Fibroblast of lung (primary cell): ENCODE results near the gene BMERB1. TPM values are rescaled to one million over a fixed set of nuclear protein-coding genes. Genes with fewer than 3 reads are reported as not detected.
"Not testable (repeated sequence)": the region's sequence is repeated elsewhere in the genome, so short reads cannot be mapped to it uniquely, and the experiment has no call there.

Experiments
- DNase-seq, 2 donors: peaks; one replicate each; pipeline versions ENCODE4 v3.0.0 to v3.0.0-alpha.2; 2010; ENCODE audit warnings: low read depth in 2 of 2
- H2AFZ ChIP-seq: 2 replicates; pipeline ENCODE4 v1.5.1; 2012; ENCODE audit warnings: low read length, control low read depth, inconsistent platforms
- H3K27ac ChIP-seq: 2 replicates; pipeline ENCODE4 v1.5.1; 2011; ENCODE audit warnings: low read length, control low read depth; ENCODE audit not compliant: insufficient read depth
- H3K27me3 ChIP-seq: 2 replicates; pipeline ENCODE4 v1.5.1; 2011; ENCODE audit warnings: mild to moderate bottlenecking, low read length; ENCODE audit not compliant: control insufficient read depth, insufficient read depth
- H3K36me3 ChIP-seq: 2 replicates; pipeline ENCODE4 v1.5.1; 2011; ENCODE audit warnings: low read length; ENCODE audit not compliant: control insufficient read depth, insufficient read depth
- H3K4me1 ChIP-seq: 2 replicates; pipeline ENCODE4 v1.5.1; 2011; ENCODE audit warnings: low read length; ENCODE audit not compliant: control insufficient read depth, insufficient read depth; ENCODE audit errors: extremely low read depth
- H3K4me2 ChIP-seq: 2 replicates; pipeline ENCODE4 v1.5.1; 2011; ENCODE audit warnings: low read length, control low read depth; ENCODE audit not compliant: insufficient read depth; ENCODE audit errors: extremely low read depth
- H3K4me3 ChIP-seq, 4 experiments: fragments of 200-600 bp in 1 of 4; sonication (generic) in 1 of 4; replicated peaks in 1 of 4; 2 replicates each; pipeline ENCODE4 v1.5.1; 2011 to 2016; ENCODE audit warnings: low read length in 4 of 4, low read depth in 3 of 4, mild to moderate bottlenecking in 3 of 4, control low read depth in 2 of 4, inconsistent platforms in 1 of 4, mixed read lengths in 1 of 4; ENCODE audit not compliant: insufficient read depth in 1 of 4; ENCODE audit errors: control extremely low read depth in 1 of 4
- H3K79me2 ChIP-seq: 2 replicates; pipeline ENCODE4 v1.5.1; 2012; ENCODE audit warnings: mild to moderate bottlenecking, low read length, inconsistent platforms; ENCODE audit not compliant: control insufficient read depth, insufficient read depth
- H3K9ac ChIP-seq: 2 replicates; pipeline ENCODE4 v1.5.1; 2011; ENCODE audit warnings: mild to moderate bottlenecking, low read length, control low read depth; ENCODE audit not compliant: insufficient read depth
- H3K9me3 ChIP-seq: 2 replicates; pipeline ENCODE4 v1.5.1; 2012; ENCODE audit warnings: low read depth, low read length; ENCODE audit not compliant: control insufficient read depth, insufficient read depth
- H4K20me1 ChIP-seq: 2 replicates; pipeline ENCODE4 v1.5.1; 2011; ENCODE audit warnings: low read length; ENCODE audit not compliant: control insufficient read depth, insufficient read depth; ENCODE audit errors: extremely low read depth
- EZH2 ChIP-seq: IDR thresholded peaks from 2 replicates; pipeline ENCODE4 v1.5.1; 2012; ENCODE audit warnings: low read length, control low read depth, mild to moderate bottlenecking; ENCODE audit errors: missing control alignments
- polyA plus RNA-seq, 2 donors: library from polyadenylated mRNA; depleted of rRNA in 1 of 2; stranded (reverse) in 1 of 2; unstranded in 1 of 2; fragments of >200 nt; gene quantifications; 2 replicates each; pipeline ENCODE4 v1.2.1, GENCODE V29; 2011 to 2012; ENCODE audit warnings: missing spikeins in 1 of 2
- total RNA-seq: library from RNA; depleted of rRNA; stranded (reverse); fragments of >200 nt; gene quantifications from 2 replicates; pipeline ENCODE4 v1.2.1, GENCODE V29; 2014
- TF ChIP-seq, protein P1 (sequence below), 2 donors: IDR thresholded peaks in 1 of 2; conservative IDR thresholded peaks in 1 of 2; 1 replicate in 1 of 2; 2 replicates in 1 of 2; pipeline ENCODE4 v1.5.1; 2011 to 2012; ENCODE audit warnings: low read length in 2 of 2, control low read depth in 1 of 2, inconsistent platforms in 1 of 2, low read depth in 1 of 2, mild to moderate bottlenecking in 1 of 2

The BMERB1 gene
- total and polyA plus RNA-seq, 2 donors (not counting 1 experiment from before 2014, with no cell fraction given) = 39.1 to 46.0 TPM

DNA sequence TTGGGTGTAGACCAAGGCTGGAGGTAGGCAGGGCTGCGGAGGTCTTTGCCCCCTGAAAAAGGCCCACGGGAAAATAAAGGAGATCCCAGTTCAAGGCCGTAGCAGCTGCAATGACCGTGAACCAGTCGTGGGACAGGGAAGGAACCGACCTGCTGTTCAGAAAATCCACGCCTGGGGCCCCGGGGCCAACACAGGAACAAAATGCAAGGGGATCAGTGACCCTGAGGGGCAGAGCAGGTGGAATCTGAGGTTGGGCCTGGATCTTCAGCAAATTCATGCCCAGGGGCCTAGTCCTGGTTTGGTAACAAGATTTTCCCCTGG lies 37.9 kb upstream of the BMERB1 start:
- not testable (repeated sequence) for H3K36me3 ChIP-seq, DNase-seq, H3K4me3 ChIP-seq, H3K9ac ChIP-seq, H3K9me3 ChIP-seq, H3K79me2 ChIP-seq, H3K4me1 ChIP-seq, H3K27me3 ChIP-seq, H2AFZ ChIP-seq, H4K20me1 ChIP-seq, H3K27ac ChIP-seq, H3K4me2 ChIP-seq

GRCh38 chr16:15396948-15397594 lies 37.3 kb upstream of the BMERB1 start:
- H3K4me1 ChIP-seq = no peaks in the 10 kb centered on the region
- DNase-seq = no peak
- H3K36me3 ChIP-seq = no peaks in the 10 kb centered on the region
- H3K4me3 ChIP-seq = no peak overlapping the region
- no peak overlapping the region for H2AFZ ChIP-seq
- no peak overlapping the region for H3K27ac ChIP-seq
- no peak overlapping the region for H3K4me2 ChIP-seq
- no peaks in the 10 kb centered on the region for H3K9me3 ChIP-seq
- no peaks in the 10 kb centered on the region for H3K79me2 ChIP-seq
- H3K27me3 ChIP-seq = no peaks in the 10 kb centered on the region
- H3K9ac ChIP-seq = no peak overlapping the region
- H4K20me1 ChIP-seq = no peaks in the 10 kb centered on the region
- no peak for TF ChIP-seq EZH2
- TF ChIP-seq, protein P1, sequence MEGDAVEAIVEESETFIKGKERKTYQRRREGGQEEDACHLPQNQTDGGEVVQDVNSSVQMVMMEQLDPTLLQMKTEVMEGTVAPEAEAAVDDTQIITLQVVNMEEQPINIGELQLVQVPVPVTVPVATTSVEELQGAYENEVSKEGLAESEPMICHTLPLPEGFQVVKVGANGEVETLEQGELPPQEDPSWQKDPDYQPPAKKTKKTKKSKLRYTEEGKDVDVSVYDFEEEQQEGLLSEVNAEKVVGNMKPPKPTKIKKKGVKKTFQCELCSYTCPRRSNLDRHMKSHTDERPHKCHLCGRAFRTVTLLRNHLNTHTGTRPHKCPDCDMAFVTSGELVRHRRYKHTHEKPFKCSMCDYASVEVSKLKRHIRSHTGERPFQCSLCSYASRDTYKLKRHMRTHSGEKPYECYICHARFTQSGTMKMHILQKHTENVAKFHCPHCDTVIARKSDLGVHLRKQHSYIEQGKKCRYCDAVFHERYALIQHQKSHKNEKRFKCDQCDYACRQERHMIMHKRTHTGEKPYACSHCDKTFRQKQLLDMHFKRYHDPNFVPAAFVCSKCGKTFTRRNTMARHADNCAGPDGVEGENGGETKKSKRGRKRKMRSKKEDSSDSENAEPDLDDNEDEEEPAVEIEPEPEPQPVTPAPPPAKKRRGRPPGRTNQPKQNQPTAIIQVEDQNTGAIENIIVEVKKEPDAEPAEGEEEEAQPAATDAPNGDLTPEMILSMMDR (conservative IDR thresholded peaks at IDR 0.05 in 1 of 2, IDR thresholded peaks at IDR 0.05 in 1 of 2; ENCODE audit: low read depth in 1 of 2, low read length in 2 of 2) = no peak

DNA sequence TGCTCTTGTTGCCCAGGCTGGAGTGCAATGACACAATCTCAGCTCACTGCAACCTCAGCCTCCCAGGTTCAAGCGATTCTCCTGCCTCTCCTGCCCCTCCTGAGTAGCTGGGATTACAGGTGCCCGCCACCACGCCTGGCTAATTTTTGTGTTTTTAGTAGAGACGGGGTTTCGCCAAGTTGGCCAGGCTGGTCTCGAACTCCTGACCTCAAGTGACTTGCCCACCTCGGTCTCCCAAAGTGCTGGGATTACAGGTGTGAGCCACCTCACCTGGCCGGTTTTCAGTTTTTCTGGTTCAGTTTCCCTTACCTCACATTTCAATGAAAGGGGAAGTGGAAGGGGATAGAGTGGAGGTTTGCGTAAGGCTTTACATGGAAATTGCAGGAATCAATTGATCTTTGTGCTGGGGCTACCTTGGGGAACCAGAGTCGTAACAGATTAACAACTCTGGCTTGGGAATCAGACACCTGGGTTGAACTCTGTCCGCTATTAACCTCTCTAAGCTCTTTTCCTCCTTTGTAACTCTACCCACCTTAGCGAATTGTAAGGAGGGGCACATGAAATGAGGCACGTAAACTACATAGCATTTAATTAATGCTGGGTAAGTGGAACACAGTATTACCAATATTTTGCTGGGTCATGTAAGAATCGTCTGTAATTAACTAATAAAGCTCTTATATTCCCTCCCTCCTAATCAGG lies 35.6 kb upstream of the BMERB1 start:
- no peak overlapping the region for H3K4me2 ChIP-seq
- no peaks in the 10 kb centered on the region for H3K9me3 ChIP-seq
- H4K20me1 ChIP-seq = no peaks in the 10 kb centered on the region
- H3K4me1 ChIP-seq = no peaks in the 10 kb centered on the region
- no peaks in the 10 kb centered on the region for H3K27me3 ChIP-seq
- no peak overlapping the region for H2AFZ ChIP-seq
- DNase-seq = no peak
- no peak overlapping the region for H3K27ac ChIP-seq
- no peaks in the 10 kb centered on the region for H3K79me2 ChIP-seq
- H3K36me3 ChIP-seq = no peaks in the 10 kb centered on the region
- TF ChIP-seq, protein P1 (conservative IDR thresholded peaks at IDR 0.05 in 1 of 2, IDR thresholded peaks at IDR 0.05 in 1 of 2; ENCODE audit: low read depth in 1 of 2, low read length in 2 of 2) = no peak
- TF ChIP-seq EZH2 = no peak
- H3K9ac ChIP-seq = no peak overlapping the region
- no peak overlapping the region for H3K4me3 ChIP-seq
